SK-N-MC (cell line): ENCODE measurements around the gene HAS3.

Experiments
- DNase-seq: peaks from one replicate; pipeline ENCODE4 v3.0.0-alpha.2; 2011; ENCODE audit warnings: low read depth, low spot score
- H3K27ac ChIP-seq: fragments of 200-600 bp; sonication (generic); 2 replicates; pipeline ENCODE4 v1.5.1; 2016; ENCODE audit warnings: mixed run types
- H3K36me3 ChIP-seq: fragments of 200-600 bp; sonication (generic); 2 replicates; pipeline ENCODE4 v1.6.1; 2017; ENCODE audit warnings: antibody characterized with exemption, low read length, mixed read lengths; ENCODE audit not compliant: insufficient read depth
- H3K4me3 ChIP-seq: fragments of 200-600 bp; sonication (generic); 2 replicates; pipeline ENCODE4 v1.5.1; 2016
- H3K9ac ChIP-seq: fragments of 200-600 bp; sonication (generic); 2 replicates; pipeline ENCODE4 v1.8.0; 2017; ENCODE audit warnings: mixed run types, mixed read lengths; ENCODE audit not compliant: insufficient read length
- H3K9me3 ChIP-seq: fragments of 200-600 bp; sonication (generic); 2 replicates; pipeline ENCODE4 v1.6.1; 2017; ENCODE audit warnings: low read depth, mild to moderate bottlenecking, antibody characterized with exemption, low read length, moderate library complexity, mixed read lengths
- EZH2 ChIP-seq: fragments of 200-600 bp; sonication (generic); IDR thresholded peaks from one replicate; pipeline ENCODE4 v1.6.1; 2017; ENCODE audit warnings: antibody characterized with exemption
- FOXP2 ChIP-seq: optimal IDR thresholded peaks from 2 replicates; pipeline ENCODE3; 2011; ENCODE audit warnings: mild to moderate bottlenecking, moderate library complexity; ENCODE audit not compliant: insufficient read depth; ENCODE audit errors: extremely low read length, control extremely low read depth
- POLR2AphosphoS5 ChIP-seq: IDR thresholded peaks from 2 replicates; pipeline ENCODE4 v1.6.1; 2012; ENCODE audit warnings: mild to moderate bottlenecking, low read depth, low read length, borderline replicate concordance

HAS3 gene

GRCh38 chr16:69085032-69085695, 20.3 kb upstream of the HAS3 start:
- Histone ChIP-seq H3K36me3 (no peaks in the 10 kb centered on the region), H3K9ac (no peak overlapping the region), H3K4me3 (no peak overlapping the region), H3K27ac (no peak overlapping the region), H3K9me3 (no peaks in the 10 kb centered on the region)
- no peak for DNase-seq
- no peak for TF ChIP-seq POLR2AphosphoS5
- no peak for TF ChIP-seq FOXP2
- no peak for TF ChIP-seq EZH2

- H3K27ac ChIP-seq = no peak overlapping the region
- TF ChIP-seq POLR2AphosphoS5 (no peak), FOXP2 (no peak)
- no peak overlapping the region for H3K4me3 ChIP-seq
- no peaks in the 10 kb centered on the region for H3K9me3 ChIP-seq
- H3K36me3 ChIP-seq = no peaks in the 10 kb centered on the region
- no peak for DNase-seq
- H3K9ac ChIP-seq = no peak overlapping the region
Observed at GRCh38 chr16:69087161-69087581, 18.3 kb upstream of the HAS3 start.

DNA sequence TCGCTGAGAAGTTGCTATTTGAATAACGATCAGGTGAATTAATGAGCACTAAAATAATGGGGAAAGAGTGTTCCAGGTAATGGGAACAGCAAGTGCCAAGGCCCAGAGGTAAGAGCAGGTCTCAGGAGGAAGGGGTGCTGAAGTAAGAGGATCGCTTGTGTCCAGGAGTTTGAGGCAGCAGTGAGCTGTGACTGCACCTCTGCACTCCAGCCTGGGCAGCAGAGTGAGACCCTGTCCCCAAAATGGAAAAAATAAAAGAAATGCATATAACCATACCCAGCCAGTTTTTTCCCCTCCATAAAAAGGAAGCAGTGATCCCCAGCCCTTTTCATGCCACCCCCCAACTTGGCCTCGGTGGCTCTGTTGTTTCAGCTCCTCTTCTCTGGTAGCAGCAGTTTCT, 16.8 kb upstream of the HAS3 start:
- Histone ChIP-seq H3K27ac (no peak overlapping the region), H3K4me3 (no peak overlapping the region), H3K9me3 (no peaks in the 10 kb centered on the region), H3K36me3 (no peaks in the 10 kb centered on the region), H3K9ac (no peak overlapping the region)
- DNase-seq = no peak
- TF ChIP-seq FOXP2 (no peak), POLR2AphosphoS5 (no peak)

DNA sequence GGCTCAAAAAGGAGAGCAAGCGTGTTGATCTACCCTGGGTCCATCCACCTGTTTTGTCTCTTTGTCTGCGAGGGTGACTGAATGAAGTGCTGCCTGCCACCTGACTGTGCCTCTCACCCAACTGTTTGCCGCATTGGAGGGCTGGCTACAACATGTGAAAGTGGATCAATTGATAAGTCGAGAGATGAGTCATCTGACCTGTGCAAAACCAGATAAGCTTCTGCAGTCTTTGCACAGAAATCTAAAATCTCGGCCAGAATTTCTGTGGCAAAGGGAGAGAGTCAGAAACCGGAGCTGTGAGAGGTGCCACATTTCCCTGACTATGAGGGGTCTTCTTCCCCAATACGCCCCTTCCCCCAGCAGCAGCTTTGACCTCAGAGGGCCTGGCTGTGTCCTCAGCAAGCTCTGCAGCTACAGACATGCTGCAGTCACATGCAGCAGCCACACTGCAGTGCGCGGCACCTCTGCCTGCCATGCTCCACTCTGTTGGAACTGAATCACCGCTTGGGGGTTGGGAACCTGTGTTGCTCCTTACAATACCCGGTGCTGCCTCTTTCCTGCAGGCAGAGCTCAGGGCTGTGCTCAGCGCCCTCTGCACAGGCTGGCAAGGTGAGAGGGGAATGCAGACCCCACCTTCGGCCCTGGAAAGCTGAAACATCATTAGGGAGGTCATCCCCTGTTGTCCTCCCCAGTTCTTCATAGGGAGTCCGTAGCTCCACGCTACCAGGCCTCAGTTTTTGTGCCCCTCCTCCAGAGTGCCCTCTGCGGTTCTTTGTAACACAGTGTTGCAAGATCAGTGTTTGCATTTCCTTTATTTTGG, 16.2 kb upstream of the HAS3 start:
- no peak overlapping the region for H3K4me3 ChIP-seq
- no peaks in the 10 kb centered on the region for H3K9me3 ChIP-seq
- no peak for TF ChIP-seq POLR2AphosphoS5
- TF ChIP-seq EZH2 = no peak
- no peak for TF ChIP-seq FOXP2
- DNase-seq = no peak
- no peaks in the 10 kb centered on the region for H3K36me3 ChIP-seq
- no peak overlapping the region for H3K27ac ChIP-seq
- no peak overlapping the region for H3K9ac ChIP-seq

DNA sequence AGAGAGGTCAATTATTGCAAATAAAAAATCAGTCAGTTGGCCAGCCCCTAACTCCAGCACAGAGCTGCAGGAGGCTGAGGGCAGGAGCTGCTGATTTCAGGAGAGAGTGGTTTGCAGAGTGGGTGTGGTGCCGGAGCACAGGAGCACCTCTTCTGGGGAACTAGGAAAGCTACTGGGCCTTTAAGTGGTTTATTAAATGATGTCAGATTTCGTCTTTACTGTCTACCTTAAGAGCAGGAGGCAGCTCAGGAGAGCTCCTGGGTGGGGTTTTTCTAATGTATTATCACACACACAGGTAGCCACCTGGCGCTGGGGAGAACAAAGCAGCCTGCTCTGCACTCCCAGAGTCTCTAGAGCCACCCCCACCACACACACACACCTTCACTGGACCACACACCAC, 11.5 kb upstream of the HAS3 start:
- no peak overlapping the region for H3K9ac ChIP-seq
- no peak overlapping the region for H3K27ac ChIP-seq
- TF ChIP-seq FOXP2 (no peak), EZH2 (no peak), POLR2AphosphoS5 (no peak)
- H3K9me3 ChIP-seq = no peaks in the 10 kb centered on the region
- no peak overlapping the region for H3K4me3 ChIP-seq
- H3K36me3 ChIP-seq = no peaks in the 10 kb centered on the region
- DNase-seq = no peak

DNA sequence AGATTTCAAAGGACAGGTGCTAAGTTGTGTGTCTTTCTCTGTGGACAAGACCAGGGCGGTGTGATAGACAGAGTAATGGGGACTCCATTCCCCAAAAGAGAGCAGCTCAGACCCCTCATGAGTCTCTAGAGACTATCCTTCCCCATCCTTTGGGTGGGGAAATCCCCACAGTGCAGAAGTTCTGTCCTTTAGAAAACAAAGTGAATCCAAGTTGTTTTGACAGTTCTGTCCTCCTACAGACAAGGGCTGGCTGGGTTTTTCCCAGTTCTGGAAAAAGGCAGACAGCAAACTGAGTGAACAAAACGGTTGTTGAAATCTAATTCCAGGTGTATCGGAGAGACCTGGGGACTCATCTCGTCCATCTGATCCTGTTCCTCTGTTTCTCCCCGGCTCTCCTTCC, 11.0 kb upstream of the HAS3 start:
- Histone ChIP-seq H3K4me3 (no peak overlapping the region), H3K9ac (no peak overlapping the region), H3K27ac (no peak overlapping the region), H3K36me3 (no peaks in the 10 kb centered on the region), H3K9me3 (no peaks in the 10 kb centered on the region)
- TF ChIP-seq POLR2AphosphoS5 = no peak
- no peak for TF ChIP-seq FOXP2
- no peak for DNase-seq

DNA sequence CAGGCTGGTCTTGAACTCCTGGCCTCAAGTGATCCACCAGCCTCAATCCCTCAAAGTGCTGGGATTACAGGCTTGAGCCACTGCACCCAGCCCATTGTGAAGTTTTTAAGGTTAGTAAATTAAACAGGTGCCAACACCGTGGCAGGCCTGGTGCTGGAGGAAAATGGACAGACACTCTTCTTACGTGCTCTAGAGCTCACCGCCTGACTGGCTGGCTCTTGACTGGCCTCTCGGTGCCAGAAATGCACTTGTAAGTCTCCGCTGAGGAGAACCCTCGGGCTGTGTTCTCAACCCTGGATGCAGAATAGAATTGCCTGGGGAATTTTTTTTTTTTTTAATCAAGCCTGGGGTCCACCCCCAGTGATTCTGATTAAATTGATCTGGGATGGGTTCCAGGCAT, 10.3 kb upstream of the HAS3 start:
- no peak for DNase-seq
- Histone ChIP-seq H3K9ac (no peak overlapping the region), H3K9me3 (no peaks in the 10 kb centered on the region), H3K36me3 (no peaks in the 10 kb centered on the region), H3K4me3 (no peak overlapping the region), H3K27ac (no peak overlapping the region)
- TF ChIP-seq POLR2AphosphoS5 (no peak), EZH2 (no peak), FOXP2 (no peak)

GRCh38 chr16:69100071-69100691, 5.3 kb upstream of the HAS3 start:
- DNase-seq = no peak
- TF ChIP-seq FOXP2 = no peak
- no peak for TF ChIP-seq POLR2AphosphoS5
- no peak for TF ChIP-seq EZH2
- H3K27ac ChIP-seq = no peak overlapping the region
- no peak overlapping the region for H3K9ac ChIP-seq
- H3K9me3 ChIP-seq = no peaks in the 10 kb centered on the region
- H3K36me3 ChIP-seq = no peaks in the 10 kb centered on the region
- no peak overlapping the region for H3K4me3 ChIP-seq
